M059J (cell line): ENCODE data around the gene OGFOD2. TPM values are rescaled to one million over a fixed set of nuclear protein-coding genes. Genes with fewer than 3 reads are reported as not detected.

ENCODE experiments used
- DNase-seq: peaks from one replicate; pipeline ENCODE4 v3.0.0-alpha.2; 2012; ENCODE audit warnings: low read depth
- total RNA-seq: library from RNA; depleted of rRNA; stranded (reverse); fragments of >200 nt; shearing (Covaris generic); gene quantifications from 2 replicates; pipeline ENCODE4 v1.2.3, GENCODE V29; 2014; rRNA removed

OGFOD2 gene
- total RNA-seq: 13.0 and 17.2 TPM in 2 replicates

- peak; percentile 88 for DNase-seq
Observed at GRCh38 chr12:122974892-122975789, at the start of gene OGFOD2. Gene OGFOD2 (plus strand): TSS chr12:122975244. CDS start chr12:122975252, 8 bp downstream.

GRCh38 chr12:122927756-122928403 lies 47.2 kb upstream of the OGFOD2 start:
- DNase-seq: no peak

- DNase-seq: no peak
Observed at GRCh38 chr12:122928404-122929147, 46.5 kb upstream of the OGFOD2 start.

GRCh38 chr12:122929148-122929538 lies 45.9 kb upstream of the OGFOD2 start:
- DNase-seq: no peak

GRCh38 chr12:122929812-122930211 lies 45.2 kb upstream of the OGFOD2 start:
- no peak for DNase-seq

- no peak for DNase-seq
Observed at GRCh38 chr12:122932207-122932606, 42.8 kb upstream of the OGFOD2 start.

- DNase-seq: no peak
Observed at GRCh38 chr12:122934722-122935121, 40.3 kb upstream of the OGFOD2 start.

GRCh38 chr12:122935318-122935717 lies 39.7 kb upstream of the OGFOD2 start:
- DNase-seq: no peak

- DNase-seq: peak; percentile 16
Observed at GRCh38 chr12:122937622-122938091, 37.4 kb upstream of the OGFOD2 start.

- DNase-seq: no peak
Observed at GRCh38 chr12:122939125-122939524, 35.9 kb upstream of the OGFOD2 start.

GRCh38 chr12:122941351-122941750 lies 33.7 kb upstream of the OGFOD2 start:
- peak; percentile 74 for DNase-seq

GRCh38 chr12:122942637-122943036 lies 32.4 kb upstream of the OGFOD2 start:
- peak; percentile 78 for DNase-seq

GRCh38 chr12:122943196-122943595 lies 31.8 kb upstream of the OGFOD2 start:
- DNase-seq: peak; percentile 53

- DNase-seq: peak; percentile 96
Observed at GRCh38 chr12:122944605-122945592, 30.1 kb upstream of the OGFOD2 start.

- DNase-seq: peak; percentile 99
Observed at GRCh38 chr12:122946690-122947341, 28.2 kb upstream of the OGFOD2 start.

- DNase-seq: no peak
Observed at GRCh38 chr12:122947352-122947792, 27.7 kb upstream of the OGFOD2 start.

- DNase-seq: no peak
Observed at GRCh38 chr12:122948605-122949004, 26.4 kb upstream of the OGFOD2 start.

- no peak for DNase-seq
Observed at GRCh38 chr12:122949405-122949804, 25.6 kb upstream of the OGFOD2 start.

- DNase-seq: no peak
Observed at GRCh38 chr12:122949816-122950675, 25.0 kb upstream of the OGFOD2 start.
